HG02870 (cell line): Measurements from ENCODE around the gene TNRC6A.

Experiments used
- ATAC-seq: cut with Tn5 transposase; IDR thresholded peaks from one replicate; pipeline ENCODE4 v1.9.1; 2021; ENCODE audit warnings: mild to moderate bottlenecking, moderate library complexity; ENCODE audit not compliant: unreplicated experiment

The TNRC6A gene

DNA sequence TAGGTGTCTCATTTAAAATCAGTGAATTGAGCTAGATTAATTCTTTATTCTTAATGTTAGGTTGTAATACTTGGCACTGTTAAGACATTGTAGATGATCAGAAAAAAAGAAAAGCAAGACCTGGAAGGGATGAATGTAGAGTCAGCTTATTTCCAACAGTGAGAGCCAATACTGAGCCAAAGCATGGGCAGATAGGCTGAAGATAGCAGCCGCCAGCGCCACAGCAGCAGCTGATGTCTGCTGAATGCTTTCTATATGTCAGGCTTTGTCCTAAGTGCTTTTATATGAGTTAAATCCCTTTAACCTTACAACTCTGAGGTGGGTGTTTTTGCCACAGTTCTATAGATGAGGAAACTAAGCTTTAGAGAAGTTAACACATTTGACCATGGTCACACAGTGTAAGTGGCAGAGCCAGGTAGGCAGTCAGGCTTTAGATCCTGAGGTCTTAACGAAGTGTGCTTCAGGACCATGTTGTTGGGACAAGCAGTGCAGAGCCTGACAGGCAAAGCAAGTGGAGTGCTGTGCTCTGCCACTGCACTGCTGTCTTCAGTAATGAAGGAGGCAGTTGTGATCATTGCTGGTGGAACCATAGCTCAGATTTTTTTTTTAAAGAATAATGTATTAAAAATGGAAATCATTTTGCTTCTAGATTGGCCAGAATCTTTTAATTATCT, 25.9 kb downstream of the TNRC6A start:
- no peak for ATAC-seq

DNA sequence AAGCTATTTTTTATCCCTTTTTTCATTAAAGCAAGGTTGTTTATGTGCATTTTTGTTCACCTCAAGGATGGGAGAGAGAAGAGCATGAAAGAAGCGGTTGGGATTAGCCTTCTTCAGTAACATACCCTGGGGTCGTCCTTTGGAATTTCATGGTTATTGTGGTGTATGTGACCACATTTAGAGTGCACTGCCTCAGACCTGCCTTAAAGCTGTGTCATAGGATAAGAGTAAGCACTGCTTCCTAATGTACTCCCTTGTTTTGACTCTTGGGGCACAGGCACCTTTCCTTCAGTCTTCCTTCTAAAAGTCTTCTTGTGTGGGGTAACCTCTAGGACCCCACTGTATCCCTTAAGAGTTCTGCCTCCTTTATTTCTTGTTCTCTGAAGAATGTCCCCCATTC, 28.9 kb downstream of the TNRC6A start:
- ATAC-seq, result no peak

DNA sequence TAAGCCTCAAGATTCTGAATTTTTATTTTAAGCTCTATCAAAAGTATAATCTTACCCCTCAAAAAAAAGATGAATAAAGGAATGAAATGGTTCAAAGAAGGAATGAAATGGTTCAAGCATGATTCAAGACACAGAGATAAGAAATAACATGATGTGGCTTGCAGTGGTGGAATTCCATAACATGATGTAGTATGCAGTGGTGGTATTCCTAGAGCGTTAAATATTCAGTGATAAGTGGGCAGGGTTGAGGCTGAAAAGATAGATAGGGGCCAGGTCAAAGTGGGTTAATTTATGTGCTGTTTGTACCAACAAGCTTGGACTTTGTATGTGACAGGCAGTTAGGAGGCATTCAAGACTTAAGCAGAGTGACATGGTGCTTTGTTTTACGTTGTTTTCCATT, 29.6 kb downstream of the TNRC6A start:
- ATAC-seq, result no peak

DNA sequence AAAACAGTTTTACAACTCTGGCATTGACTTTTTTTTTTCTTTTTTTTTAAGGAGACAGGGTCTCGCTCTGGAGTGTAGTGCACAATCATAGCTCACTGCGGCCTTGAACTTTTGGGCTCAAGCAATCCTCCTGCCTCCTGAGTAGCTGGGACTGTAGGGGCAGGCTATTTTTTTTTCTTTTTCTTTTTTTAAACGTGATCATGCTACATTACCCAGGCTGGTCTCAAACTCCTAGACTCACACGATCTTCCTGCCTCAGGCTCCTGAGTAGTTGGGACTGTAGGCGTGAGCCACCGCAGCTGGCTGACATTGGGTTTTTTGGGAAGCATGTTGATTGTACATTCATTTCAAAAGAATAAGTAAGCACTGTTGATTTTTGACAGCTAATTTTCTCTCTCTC, 32.1 kb downstream of the TNRC6A start:
- ATAC-seq, result no peak

DNA sequence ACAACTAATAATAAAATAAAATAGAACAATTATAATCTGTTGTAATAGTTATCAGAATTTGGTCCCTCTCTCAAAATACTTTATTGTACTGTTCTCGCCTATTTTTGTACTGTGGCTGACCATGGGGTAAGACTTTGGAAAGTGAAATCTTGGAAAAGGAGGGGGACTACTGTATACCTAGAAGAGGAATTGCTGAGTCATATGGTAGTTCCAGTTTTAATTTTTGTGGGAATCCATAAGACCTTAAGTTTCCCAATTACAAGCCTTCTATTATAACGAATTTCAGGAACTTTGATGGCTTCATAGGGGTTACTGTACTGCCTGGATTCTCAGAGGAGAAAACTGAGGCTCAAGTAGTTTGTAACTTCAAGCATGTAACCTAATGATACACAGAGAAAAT, 35.5 kb downstream of the TNRC6A start:
- ATAC-seq, result no peak

DNA sequence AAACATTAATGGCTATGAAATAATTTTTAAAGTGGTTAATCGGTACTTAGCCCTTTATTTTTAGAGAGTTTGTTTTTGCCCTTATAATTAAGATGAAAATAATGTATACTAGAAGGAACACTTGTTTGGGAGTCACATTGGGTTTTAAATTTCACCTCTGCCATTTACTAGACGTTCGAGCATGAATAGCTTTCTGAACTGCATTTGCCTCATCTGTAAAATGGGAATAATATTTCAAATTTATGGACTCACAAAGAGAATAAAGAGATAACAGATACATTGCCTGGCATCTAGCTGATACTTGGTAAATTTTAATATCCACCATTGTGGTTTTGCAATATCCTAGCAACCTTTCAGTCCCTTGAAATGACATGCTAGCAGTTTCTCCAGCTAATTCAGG, 36.6 kb downstream of the TNRC6A start:
- no peak for ATAC-seq

DNA sequence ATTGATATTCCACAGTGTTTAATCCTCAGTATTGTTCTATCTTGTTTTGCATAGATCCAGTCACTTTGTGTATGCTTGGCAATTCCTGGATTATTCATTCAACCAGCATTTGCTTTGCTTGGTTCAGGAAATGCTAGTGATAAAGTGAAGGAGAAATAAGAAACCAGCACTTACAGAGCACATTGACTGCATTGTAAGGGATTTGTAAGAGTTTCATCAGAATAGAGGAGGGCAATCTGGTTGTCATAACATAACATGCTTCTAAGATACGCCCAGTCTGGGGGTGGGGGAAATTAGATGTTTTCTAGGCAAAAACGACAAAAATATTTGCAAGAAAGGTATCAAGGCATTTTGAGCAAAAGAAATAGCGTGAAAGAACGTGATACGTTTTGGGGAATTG, 40.4 kb downstream of the TNRC6A start:
- ATAC-seq, result no peak

DNA sequence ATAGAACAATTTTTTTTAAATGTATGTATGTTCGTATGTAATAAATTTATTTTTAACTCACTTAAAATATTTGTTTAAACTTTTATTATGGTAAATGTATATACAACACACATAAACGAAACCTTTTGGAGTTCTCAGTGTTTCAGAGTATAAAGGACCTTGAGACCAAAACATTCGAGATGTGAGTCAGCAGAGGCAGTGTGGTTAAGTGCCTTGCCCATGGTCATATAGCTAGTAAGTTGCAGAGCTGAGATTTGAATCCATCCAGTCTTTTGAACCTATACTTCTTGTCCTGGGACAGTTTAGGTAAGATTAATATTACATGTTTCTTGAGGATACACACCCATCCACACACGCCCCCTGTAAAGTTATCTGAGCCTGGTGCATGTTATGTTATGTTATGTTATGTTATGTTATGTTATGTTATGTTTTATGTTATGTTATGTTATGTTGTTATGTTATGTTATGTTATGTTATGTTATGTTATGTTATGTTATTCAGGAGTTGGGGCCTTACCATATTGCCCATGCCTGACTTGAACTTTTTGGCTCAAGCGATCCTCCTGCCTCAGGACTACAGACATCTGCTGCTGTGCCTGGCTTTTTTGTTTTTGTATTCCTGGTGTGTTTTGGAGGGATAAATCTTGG, 41.8 kb downstream of the TNRC6A start:
- ATAC-seq, result peak; percentile 78

DNA sequence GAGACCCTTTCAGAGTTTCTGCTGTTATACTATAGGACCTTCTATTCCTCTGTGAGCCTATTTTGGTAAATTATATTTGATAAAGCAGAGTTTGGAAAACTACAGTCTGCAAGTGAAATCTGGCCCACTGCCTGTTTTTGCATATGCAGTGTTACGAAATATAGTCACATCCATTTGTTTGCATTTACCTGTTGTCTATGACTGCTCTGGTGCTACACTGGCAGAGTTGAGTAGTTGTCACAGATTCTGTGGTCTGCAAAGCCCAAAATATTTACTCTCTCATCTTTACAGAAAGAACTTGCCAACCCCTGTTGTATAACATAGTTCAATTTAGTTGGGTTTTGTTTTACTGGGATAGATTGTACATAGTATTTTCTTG, 42.3 kb downstream of the TNRC6A start:
- no peak for ATAC-seq

DNA sequence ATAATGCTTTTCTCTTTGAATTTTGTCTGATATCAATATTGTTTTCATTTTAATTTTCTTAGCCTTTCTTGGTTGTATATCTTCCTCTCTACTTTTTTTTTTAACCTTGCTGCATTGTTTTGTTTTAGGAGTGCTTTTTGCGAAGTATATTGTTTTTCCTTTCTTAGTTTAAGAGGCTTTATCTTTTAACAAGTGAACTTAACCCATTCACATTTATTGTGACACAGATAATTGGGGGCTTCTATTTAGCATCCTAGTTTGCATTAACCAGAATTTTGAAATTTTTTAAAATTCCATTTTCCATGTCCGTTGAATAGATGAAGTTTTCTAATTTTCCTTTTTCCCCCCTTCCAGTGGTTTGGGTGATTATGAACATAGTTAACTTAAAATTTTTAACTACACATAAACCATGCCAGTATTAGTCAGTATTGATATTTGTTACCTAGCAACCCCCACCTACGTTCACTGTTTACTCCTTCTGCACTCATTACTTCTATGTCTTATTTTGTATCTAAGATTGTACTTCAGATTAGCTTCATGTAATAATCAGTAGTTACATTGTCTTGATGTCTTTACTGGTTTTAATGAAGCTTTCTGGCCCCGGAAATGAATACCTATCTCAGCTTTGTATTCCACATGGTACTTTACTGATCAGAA, 44.4 kb downstream of the TNRC6A start:
- ATAC-seq, result no peak

DNA sequence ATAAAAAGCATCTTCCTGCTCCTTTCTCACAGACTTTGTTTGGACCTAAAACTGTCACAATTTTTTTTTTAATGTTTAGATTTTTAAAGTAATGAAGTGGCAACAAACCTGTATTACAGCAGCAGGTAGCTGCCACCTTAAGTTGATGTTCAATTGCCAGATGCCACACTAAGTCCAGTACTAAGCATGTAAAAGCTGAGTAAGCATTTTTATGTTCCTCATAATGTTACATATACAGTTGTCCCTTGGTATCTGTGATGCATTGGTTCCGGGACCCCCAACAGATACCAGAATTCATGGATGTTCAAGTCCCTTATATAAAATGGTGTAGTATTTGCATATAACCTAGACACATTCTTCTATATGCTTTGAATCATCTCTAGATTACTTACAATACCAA, 45.1 kb downstream of the TNRC6A start:
- no peak for ATAC-seq

DNA sequence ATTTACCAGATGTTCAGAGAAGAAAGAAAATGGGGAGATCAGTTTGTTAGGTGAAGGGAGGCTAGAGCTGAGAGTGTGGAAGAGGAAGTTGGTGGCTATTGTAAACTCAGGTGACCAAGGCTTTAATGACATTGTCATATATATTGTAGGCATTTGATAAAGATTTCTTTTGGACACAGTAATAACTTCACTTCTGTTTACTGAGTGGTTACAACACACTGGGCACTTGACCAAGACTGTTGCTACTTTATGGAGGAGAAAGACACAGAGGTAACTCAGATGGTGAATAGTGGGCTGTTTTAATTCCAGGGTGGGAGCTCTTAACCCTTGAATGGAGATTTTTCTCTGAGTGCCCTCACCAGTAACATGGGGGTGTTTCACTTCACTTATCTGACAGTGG, 46.0 kb downstream of the TNRC6A start:
- no peak for ATAC-seq

DNA sequence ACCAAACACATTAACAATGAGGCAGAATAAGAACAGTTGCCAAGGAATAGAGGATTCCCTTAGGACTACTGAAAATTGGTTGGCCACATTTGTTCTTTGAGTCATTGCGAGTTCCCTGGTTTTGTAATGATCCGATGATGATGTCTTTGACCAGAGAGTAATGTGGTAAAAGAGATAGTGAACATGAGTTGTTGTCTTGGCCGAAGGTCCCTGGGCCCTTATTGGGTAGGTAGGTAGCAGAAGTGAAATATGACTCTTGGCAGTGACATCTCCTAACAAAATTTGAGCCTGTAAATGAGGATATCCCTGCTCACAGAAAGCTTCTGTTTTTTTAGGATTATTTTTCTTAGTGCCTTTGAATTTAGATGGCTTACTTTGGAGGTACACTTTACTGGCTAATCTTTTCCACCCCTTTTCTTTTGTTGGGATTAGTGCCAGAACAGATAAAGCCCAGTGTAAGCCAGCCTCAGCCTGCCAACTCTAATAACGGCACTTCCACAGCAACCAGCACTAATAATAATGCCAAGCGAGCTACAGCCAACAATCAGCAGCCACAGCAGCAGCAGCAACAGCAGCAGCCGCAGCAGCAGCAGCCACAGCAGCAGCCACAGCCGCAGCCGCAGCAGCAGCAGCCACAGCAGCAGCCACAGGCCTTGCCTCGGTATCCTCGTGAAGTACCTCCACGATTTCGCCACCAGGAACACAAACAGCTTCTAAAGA, 47.2 kb downstream of the TNRC6A start:
- ATAC-seq, result no peak

DNA sequence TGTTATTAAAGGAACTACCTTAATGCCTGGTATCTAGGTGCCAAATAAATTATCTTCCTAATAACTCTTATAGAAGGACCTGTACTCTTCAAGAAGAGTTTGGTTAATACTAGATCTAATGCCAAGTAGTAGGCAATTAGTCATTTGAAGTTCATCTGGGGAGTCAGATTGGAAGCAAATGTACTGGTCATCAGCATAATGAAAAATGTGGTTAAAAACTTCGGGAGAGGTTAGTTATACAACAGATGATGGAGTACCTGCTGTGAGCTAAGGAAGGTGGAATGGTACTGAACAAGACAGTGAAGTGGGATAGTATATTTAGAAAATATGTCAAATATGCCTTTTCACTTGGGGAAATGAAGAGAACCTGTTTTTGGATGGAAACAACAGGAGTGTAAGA, 49.2 kb downstream of the TNRC6A start:
- ATAC-seq, result no peak

DNA sequence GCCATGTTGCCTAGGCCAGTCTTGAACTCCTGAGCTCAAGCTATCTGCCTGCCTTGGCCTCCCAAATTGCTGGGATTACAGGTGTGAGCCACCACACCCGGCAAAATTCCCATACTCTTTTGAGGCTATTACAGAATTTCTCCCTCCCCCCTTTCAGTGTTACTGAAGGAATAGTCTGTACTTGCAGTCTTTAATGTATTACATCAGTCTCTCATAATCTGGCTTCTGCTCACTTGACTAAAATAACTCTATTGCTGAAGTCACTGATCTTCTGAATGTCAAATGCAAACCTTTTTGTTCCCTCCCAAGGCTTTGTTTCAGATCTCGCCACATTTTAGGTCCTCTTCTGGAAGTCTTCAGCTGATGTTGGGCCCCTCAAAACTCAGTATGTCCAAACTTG, 51.8 kb downstream of the TNRC6A start:
- ATAC-seq, result no peak

DNA sequence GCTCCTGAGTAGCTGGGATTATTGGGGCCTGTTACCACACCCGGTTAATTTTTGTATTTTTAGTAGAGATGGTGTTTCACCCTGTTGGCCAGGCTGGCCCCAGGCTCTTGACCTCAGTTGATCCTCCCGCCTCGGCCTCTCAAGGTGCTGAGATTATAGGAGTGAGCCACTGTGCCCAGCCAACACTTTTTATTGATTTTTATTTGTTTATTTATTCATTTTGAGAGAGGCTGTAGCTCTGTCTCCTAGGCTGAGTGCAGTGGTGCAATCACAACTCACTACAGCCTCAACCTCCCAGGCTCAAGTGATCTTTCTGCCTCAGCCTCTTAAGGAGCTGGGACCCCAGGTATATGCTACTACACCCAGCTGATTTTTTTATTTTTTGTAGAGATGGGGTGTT, 54.7 kb downstream of the TNRC6A start:
- no peak for ATAC-seq

DNA sequence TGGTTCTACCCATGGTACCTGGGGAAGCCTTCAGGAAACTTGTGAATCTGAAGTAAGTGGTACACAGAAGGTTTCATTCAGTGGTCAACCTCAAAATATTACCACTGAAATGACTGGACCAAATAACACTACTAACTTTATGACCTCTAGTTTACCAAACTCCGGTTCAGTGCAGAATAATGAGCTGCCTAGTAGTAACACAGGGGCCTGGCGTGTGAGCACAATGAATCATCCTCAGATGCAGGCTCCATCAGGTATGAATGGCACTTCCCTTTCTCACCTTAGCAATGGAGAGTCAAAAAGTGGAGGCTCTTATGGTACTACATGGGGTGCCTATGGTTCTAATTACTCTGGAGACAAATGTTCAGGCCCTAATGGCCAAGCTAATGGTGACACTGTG, 60.4 kb downstream of the TNRC6A start:
- ATAC-seq, result no peak

DNA sequence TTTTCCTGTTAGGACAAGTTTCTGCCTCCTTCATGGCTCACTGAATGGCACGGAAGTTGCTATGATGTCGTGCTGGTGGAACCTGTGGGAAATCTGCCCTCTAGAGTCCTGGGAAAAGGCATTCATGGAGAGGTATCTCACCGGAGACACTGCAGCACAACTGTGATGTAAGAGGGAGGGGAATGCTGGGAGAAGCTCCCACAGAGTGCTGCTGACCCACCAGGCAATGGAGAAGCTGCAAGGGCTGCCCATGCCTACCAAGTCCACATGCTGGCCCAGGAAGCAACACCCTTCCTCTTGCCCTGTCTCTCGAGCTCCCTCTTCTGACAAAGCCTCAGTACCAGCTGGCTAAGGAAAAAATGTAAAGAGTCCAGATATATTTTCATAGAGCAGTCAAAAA, 71.1 kb downstream of the TNRC6A start:
- no peak for ATAC-seq

DNA sequence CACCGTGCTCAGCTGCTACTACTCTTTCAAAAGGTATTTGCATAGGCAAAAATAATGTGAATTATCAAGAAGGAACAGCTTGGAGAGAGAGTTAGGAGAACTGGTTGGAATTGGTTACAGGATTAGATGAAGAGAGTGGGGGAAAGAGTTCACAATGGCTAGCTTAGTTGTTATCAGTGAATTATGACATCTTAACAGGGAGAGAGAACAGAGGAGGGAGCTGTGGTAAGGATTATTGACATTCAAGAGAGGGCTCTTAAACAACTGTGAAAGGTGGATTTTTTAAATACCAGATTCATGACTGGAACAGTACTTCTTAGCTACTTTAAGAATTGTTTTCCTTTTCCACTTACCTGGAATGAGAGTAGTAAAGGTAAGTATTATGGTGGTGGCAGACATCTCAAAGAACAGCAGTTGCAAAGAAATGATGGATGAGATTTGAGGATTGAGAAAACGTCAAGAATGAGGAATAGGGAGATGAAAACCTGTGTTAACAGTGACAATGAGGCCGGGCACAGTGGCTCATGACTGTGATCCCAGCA, 72.4 kb downstream of the TNRC6A start:
- no peak for ATAC-seq

DNA sequence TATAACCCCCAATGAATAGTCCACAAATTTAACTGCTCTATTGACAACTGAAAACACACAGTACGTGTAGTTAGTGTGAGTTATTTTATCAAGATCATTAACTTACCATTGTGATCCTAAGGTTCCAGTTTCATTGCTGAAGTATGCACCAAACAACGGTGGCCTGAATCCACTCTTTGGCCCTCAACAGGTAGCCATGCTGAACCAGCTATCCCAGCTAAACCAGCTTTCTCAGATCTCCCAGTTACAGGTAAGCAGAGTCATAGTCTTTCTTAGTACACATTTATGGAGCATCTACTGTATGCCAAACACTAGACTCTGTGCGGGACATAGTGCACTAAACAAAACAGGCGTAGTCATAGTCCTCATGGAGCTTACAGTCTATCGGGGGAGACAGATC, 76.0 kb downstream of the TNRC6A start:
- no peak for ATAC-seq

DNA sequence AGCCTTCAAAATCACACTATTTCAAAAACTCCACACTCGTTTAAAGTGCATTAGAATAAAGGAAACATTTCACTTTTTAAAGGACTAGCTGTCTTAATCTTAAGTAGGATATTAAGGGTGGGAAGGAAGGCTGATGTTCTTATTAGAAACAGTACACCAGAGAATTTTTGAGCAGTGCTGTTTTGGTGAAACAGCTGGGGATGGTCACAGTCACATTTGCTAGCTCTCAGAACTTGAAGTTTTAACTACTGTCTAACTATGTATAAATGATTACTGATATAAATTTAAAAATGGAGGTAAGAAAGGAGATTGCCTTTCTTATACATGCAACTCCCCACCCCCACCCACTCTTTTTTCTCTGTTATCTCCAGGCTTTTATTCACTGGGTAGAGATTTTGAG, 77.8 kb downstream of the TNRC6A start:
- no peak for ATAC-seq
